HepG2 (cell line): ENCODE measurements around the gene UHMK1. TPM values are rescaled to one million over a fixed set of nuclear protein-coding genes. Genes with fewer than 3 reads are reported as not detected.

ENCODE experiments used
- ASH2L ChIP-seq: fragments of 300-600, 200-600 bp; sonication (generic); IDR thresholded peaks from 2 replicates; pipeline ENCODE4 v1.7.0; 2017; ENCODE audit warnings: low read depth, mild to moderate bottlenecking, moderate library complexity, mixed read lengths, low read length; ENCODE audit not compliant: insufficient read length
- ATF1 ChIP-seq: IDR thresholded peaks from 2 replicates; pipeline ENCODE4 v1.6.1; 2016; ENCODE audit warnings: mild to moderate bottlenecking, control low read depth
- DNMT1 ChIP-seq: sonication (generic); formaldehyde crosslinking; IDR thresholded peaks from 2 replicates; pipeline ENCODE4 v1.5.1; 2020; ENCODE audit warnings: mild to moderate bottlenecking, missing genetic modification reagents
- ETV5 ChIP-seq: IDR thresholded peaks from 2 replicates; pipeline ENCODE4 v1.6.1; 2018; ENCODE audit warnings: missing biosample characterization, missing genetic modification reagents, inconsistent platforms, borderline replicate concordance
- EZH2 ChIP-seq: conservative IDR thresholded peaks from 2 replicates; pipeline ENCODE4 v1.6.1; 2012; ENCODE audit warnings: mild to moderate bottlenecking, low read depth, low read length, moderate library complexity
- GABPA ChIP-seq, 2 experiments: IDR thresholded peaks; 2 replicates each; pipeline ENCODE4 v1.6.1; 2011 to 2016; ENCODE audit warnings: low read depth in 2 of 2, low read length in 1 of 2, missing biosample characterization in 1 of 2, missing genetic modification characterization in 1 of 2
- GABPB1 ChIP-seq: IDR thresholded peaks from 2 replicates; pipeline ENCODE4 v1.6.1; 2016; ENCODE audit warnings: mild to moderate bottlenecking, missing genetic modification reagents, moderate library complexity, missing compliant biosample characterization
- GFI1 ChIP-seq: sonication (generic); formaldehyde crosslinking; IDR thresholded peaks from 2 replicates; pipeline ENCODE4 v1.5.0; 2020; ENCODE audit warnings: missing genetic modification reagents, mild to moderate bottlenecking, borderline replicate concordance
- HNRNPUL1 ChIP-seq: fragments of 200-400 bp; formaldehyde crosslinking; IDR thresholded peaks from 2 replicates; pipeline ENCODE4 v1.6.1; 2017; ENCODE audit warnings: low read depth, mild to moderate bottlenecking, low read length, moderate library complexity
- MLLT10 ChIP-seq: sonication (generic); formaldehyde crosslinking; IDR thresholded peaks from 2 replicates; pipeline ENCODE4 v1.4.0; 2020; ENCODE audit warnings: missing genetic modification reagents
- MTERF4 ChIP-seq: sonication (generic); formaldehyde crosslinking; IDR thresholded peaks from 2 replicates; pipeline ENCODE4 v1.8.0; 2023; ENCODE audit warnings: mild to moderate bottlenecking, missing genetic modification reagents
- MXD1 ChIP-seq: sonication (generic); formaldehyde crosslinking; IDR thresholded peaks from 2 replicates; pipeline ENCODE4 v1.4.0; 2020; ENCODE audit warnings: mild to moderate bottlenecking, missing genetic modification reagents
- TEAD3 ChIP-seq: optimal IDR thresholded peaks from 2 replicates; pipeline ENCODE3; 2016; ENCODE audit warnings: borderline replicate concordance
- THYN1 ChIP-seq: sonication (generic); formaldehyde crosslinking; IDR thresholded peaks from 2 replicates; pipeline ENCODE4 v1.8.1; 2023; ENCODE audit warnings: low read depth, mild to moderate bottlenecking, moderate library complexity, missing genetic modification reagents, borderline replicate concordance
- YY1 ChIP-seq: IDR thresholded peaks from 2 replicates; pipeline ENCODE4 v1.6.1; 2011; ENCODE audit warnings: low read length, low read depth, moderate library complexity, mild to moderate bottlenecking; ENCODE audit not compliant: insufficient read depth, insufficient replicate concordance
- ZFY ChIP-seq: sonication (generic); formaldehyde crosslinking; IDR thresholded peaks from 2 replicates; pipeline ENCODE4 v1.4.0; 2020; ENCODE audit warnings: missing genetic modification reagents
- ZNF101 ChIP-seq: sonication (generic); formaldehyde crosslinking; IDR thresholded peaks from 2 replicates; pipeline ENCODE4 v1.4.0; 2020; ENCODE audit warnings: mild to moderate bottlenecking, low read depth, missing genetic modification reagents, borderline replicate concordance
- ZNF235 ChIP-seq: sonication (generic); formaldehyde crosslinking; IDR thresholded peaks from 2 replicates; pipeline ENCODE4 v1.8.1; 2023; ENCODE audit warnings: mild to moderate bottlenecking, missing genetic modification reagents, borderline replicate concordance
- ZNF251 ChIP-seq: sonication (generic); formaldehyde crosslinking; IDR thresholded peaks from 2 replicates; pipeline ENCODE4 v1.9.0; 2021; ENCODE audit warnings: mild to moderate bottlenecking, missing genetic modification reagents
- ZNF264 ChIP-seq: sonication (generic); formaldehyde crosslinking; IDR thresholded peaks from 2 replicates; pipeline ENCODE4 v1.4.0; 2020; ENCODE audit warnings: missing genetic modification reagents
- ZNF503 ChIP-seq: sonication (generic); formaldehyde crosslinking; IDR thresholded peaks from 2 replicates; pipeline ENCODE4 v1.4.0; 2020; ENCODE audit warnings: missing genetic modification reagents
- ZNF546 ChIP-seq: sonication (generic); formaldehyde crosslinking; conservative IDR thresholded peaks from 2 replicates; pipeline ENCODE4 v1.8.1; 2023; ENCODE audit warnings: mild to moderate bottlenecking, missing genetic modification reagents
- ZNF7 ChIP-seq: IDR thresholded peaks from 2 replicates; pipeline ENCODE4 v1.6.1; 2016; ENCODE audit warnings: missing biosample characterization, missing genetic modification reagents
- ZNF709 ChIP-seq: sonication (generic); formaldehyde crosslinking; IDR thresholded peaks from 2 replicates; pipeline ENCODE4 v1.5.0; 2020; ENCODE audit warnings: mild to moderate bottlenecking, missing genetic modification reagents
- ZNF713 ChIP-seq: sonication (generic); formaldehyde crosslinking; IDR thresholded peaks from 2 replicates; pipeline ENCODE4 v1.4.0; 2020; ENCODE audit warnings: mild to moderate bottlenecking, missing genetic modification reagents
- ZNF780A ChIP-seq: sonication (generic); formaldehyde crosslinking; IDR thresholded peaks from 2 replicates; pipeline ENCODE4 v1.8.0; 2022; ENCODE audit warnings: mild to moderate bottlenecking, missing genetic modification reagents, moderate library complexity
- polyA plus RNA-seq, 8 experiments: library from polyadenylated mRNA; depleted of rRNA in 3 of 8; stranded (reverse) in 7 of 8; unstranded in 1 of 8; fragments of >200 nt; fragmentation: Illumina TruSeq in 4 of 8; extraction: Trizol in 4 of 8; gene quantifications; 2 replicates each; pipeline versions ENCODE4 v1.2.1 to v1.2.3, GENCODE V29; 2011 to 2016; ENCODE audit warnings: low read depth in 4 of 8, missing spikeins in 1 of 8, mixed read lengths in 1 of 8; ENCODE audit not compliant: insufficient read depth in 1 of 8
- total RNA-seq, 5 experiments: library from RNA; depleted of rRNA; stranded (reverse); fragments of >200 nt; fragmentation: Illumina TruSeq; extraction: Trizol; gene quantifications; 2 replicates each; pipeline ENCODE4 v1.2.3, GENCODE V29; 2016; ENCODE audit warnings: low read depth in 1 of 5

The UHMK1 gene
- total and polyA plus RNA-seq, 2 of the 13 experiments (the other 11 are each of a cell fraction or from before 2014, with no cell fraction given) = 12.9 to 20.0 TPM

GRCh38 chr1:162561616-162562469 is 64.2 kb downstream of the UHMK1 start, which contains the start of gene UAP1 (continued):
- no peak for TF ChIP-seq GABPA (IDR thresholded peaks at IDR 0.05; ENCODE audit: low read depth, low read length)
- TF ChIP-seq GABPA (CRISPR knock-in tag; IDR thresholded peaks at IDR 0.05; ENCODE audit: low read depth) = no peak
- TF ChIP-seq EZH2 = no peak
- 0 out of 2 replicates have a peak, but pooled peaks have one; percentile 47 for TF ChIP-seq ZNF503
- TF ChIP-seq ZNF235 (CRISPR knock-in tag) = peak; percentile 88
- TF ChIP-seq ZNF7 (CRISPR knock-in tag) = no peak
- no peak for TF ChIP-seq MTERF4 (CRISPR knock-in tag)
- peak; percentile 36; the same call in 1 of the 2 replicates for TF ChIP-seq ZNF780A (CRISPR knock-in tag)
- peak; percentile 67; the same call in 1 of the 2 replicates for TF ChIP-seq ZFY
- peak; percentile 40; the same call in 1 of the 2 replicates for TF ChIP-seq ZNF709 (CRISPR knock-in tag)
- no peak for TF ChIP-seq HNRNPUL1
- TF ChIP-seq ETV5 (CRISPR knock-in tag) = no peak; the same call in 1 of the 2 replicates
- TF ChIP-seq TEAD3 (CRISPR knock-in tag) = no peak
- TF ChIP-seq ZNF101 (CRISPR knock-in tag) = no peak
- peak; percentile 82 for TF ChIP-seq MXD1 (CRISPR knock-in tag)
- TF ChIP-seq ZNF264 (CRISPR knock-in tag) = no peak
- TF ChIP-seq GABPB1 (CRISPR knock-in tag) = peak; percentile 46; the same call in 1 of the 2 replicates
- no peak for TF ChIP-seq ATF1 (CRISPR knock-in tag)
- TF ChIP-seq DNMT1 = 0 out of 2 replicates have a peak, but pooled peaks have one; percentile 89
- TF ChIP-seq ZNF713 (CRISPR knock-in tag) = no peak
- no peak for TF ChIP-seq ASH2L
- no peak for TF ChIP-seq THYN1 (CRISPR knock-in tag)
- no peak for TF ChIP-seq MLLT10 (CRISPR knock-in tag)
- TF ChIP-seq GFI1 (CRISPR knock-in tag) = no peak
- TF ChIP-seq ZNF546 (CRISPR knock-in tag) = no peak
- peak; percentile 31 for TF ChIP-seq YY1
- no peak for TF ChIP-seq ZNF251 (CRISPR knock-in tag)
